GM23248 (cell line): ENCODE data around the gene SUCNR1.

Experiments used
- EZH2 ChIP-seq: fragments of 200-600 bp; sonication (generic); IDR thresholded peaks from 2 replicates; pipeline ENCODE4 v1.6.1; 2018; ENCODE audit warnings: antibody characterized with exemption, mild to moderate bottlenecking; ENCODE audit not compliant: insufficient read depth, poor library complexity, severe bottlenecking
- EZH2phosphoT487 ChIP-seq: fragments of 200-600 bp; sonication (generic); IDR thresholded peaks from 2 replicates; pipeline ENCODE4 v1.6.1; 2018; ENCODE audit warnings: antibody characterized with exemption, moderate library complexity, mild to moderate bottlenecking, low read depth; ENCODE audit not compliant: insufficient read depth

DNA sequence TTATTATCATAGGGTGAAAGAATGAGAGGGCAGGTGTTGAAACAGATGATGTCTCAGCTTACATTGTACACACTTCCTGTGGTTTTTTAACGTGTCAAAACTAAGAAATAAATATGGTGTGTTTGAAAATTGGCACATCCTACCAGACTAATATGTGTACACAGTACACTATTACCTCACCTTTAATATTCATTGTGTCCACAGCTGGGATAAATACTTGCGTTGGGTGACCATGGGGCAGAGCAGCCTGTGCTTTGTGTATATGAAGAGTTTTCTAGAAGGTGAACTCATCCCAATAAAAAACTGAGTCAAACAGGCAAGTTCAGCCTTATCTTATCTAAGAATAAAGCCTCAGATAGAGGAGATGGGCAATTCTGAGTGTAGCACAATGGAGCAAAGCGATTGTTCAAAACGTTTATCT, 17.3 kb downstream of the SUCNR1 start:
- TF ChIP-seq EZH2phosphoT487, result no peak
- no peak for TF ChIP-seq EZH2
